Regular cardiac myocyte (primary cell): ENCODE results near the gene MYO19. TPM values are rescaled to one million over a fixed set of nuclear protein-coding genes. Genes with fewer than 3 reads are reported as not detected.

Source experiments
- total RNA-seq: library from RNA; depleted of rRNA; stranded (reverse); fragments of >200 nt; gene quantifications from 2 replicates; pipeline ENCODE4 v1.2.3, GENCODE V29; 2014

Gene MYO19, protein sequence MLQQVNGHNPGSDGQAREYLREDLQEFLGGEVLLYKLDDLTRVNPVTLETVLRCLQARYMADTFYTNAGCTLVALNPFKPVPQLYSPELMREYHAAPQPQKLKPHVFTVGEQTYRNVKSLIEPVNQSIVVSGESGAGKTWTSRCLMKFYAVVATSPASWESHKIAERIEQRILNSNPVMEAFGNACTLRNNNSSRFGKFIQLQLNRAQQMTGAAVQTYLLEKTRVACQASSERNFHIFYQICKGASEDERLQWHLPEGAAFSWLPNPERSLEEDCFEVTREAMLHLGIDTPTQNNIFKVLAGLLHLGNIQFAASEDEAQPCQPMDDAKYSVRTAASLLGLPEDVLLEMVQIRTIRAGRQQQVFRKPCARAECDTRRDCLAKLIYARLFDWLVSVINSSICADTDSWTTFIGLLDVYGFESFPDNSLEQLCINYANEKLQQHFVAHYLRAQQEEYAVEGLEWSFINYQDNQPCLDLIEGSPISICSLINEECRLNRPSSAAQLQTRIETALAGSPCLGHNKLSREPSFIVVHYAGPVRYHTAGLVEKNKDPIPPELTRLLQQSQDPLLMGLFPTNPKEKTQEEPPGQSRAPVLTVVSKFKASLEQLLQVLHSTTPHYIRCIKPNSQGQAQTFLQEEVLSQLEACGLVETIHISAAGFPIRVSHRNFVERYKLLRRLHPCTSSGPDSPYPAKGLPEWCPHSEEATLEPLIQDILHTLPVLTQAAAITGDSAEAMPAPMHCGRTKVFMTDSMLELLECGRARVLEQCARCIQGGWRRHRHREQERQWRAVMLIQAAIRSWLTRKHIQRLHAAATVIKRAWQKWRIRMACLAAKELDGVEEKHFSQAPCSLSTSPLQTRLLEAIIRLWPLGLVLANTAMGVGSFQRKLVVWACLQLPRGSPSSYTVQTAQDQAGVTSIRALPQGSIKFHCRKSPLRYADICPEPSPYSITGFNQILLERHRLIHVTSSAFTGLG
- 38.6 and 64.4 TPM in 2 replicates for total RNA-seq

DNA sequence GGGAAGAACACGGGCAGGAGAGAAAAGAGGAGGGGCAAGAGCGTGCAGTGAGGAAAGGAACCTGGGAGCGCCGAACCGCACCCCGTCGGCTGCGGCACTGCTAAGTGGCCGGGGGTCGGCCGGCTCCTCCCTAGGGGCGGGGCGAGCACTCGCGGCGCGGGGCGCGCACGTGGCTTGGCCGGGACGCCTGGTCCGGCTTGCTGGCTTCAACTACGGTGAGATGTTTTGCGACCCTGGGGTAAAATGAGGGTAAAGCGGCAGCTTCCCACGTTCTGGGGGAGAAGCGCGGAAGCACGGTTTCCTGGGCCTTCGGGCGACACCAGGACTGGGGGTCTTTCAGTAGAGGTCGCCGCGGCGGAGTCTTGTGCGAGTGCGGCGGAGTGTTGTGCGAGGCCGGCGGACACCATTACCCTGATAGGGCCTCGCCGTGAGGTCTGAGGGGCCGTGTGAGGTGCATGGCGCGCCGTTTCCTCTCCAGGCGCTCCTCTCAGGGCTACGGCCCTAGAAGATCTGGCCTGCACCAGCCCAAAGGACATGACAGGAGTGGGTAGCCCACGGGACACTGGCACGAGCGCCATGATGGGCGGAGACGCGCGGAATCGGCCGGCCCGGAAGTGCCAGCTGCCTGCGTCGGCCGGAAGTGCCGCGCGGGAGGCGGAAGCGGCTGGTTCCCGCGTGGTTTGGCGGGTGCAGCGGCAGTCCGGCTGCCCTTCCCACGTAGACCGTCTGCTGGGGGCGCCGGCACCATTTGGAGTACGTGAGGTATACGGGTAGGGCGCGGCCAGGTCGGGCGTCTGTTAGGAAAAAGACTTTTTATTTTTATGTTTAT, at the start of gene MYO19, which contains the start of gene PIGW:
Gene MYO19 (minus strand): TSS at position 29 of the 829 bp plus-strand sequence. CDS start 2,330 bp downstream, outside the sequence.
Gene PIGW (plus strand): TSS at position 148 of the 829 bp plus-strand sequence. CDS start 2,115 bp downstream, outside the sequence.

GRCh38 chr17:36544307-36545076, 9.8 kb upstream of the MYO19 start, which contains the start of gene GGNBP2:
TSS of gene GGNBP2 (plus strand) at chr17:36544919. CDS start at chr17:36545725, 806 bp downstream.

GRCh38 chr17:36486204-36487194, 48.2 kb downstream of the MYO19 start, which contains the start of gene ZNHIT3:
TSS of gene ZNHIT3 (plus strand) at chr17:36486681. CDS start at chr17:36486700, 19 bp downstream.

Other genes with a start within 250 kb of the MYO19 start
- not detected in 2 replicates for gene TBC1D3G, start 211.0 kb downstream of the MYO19 start, total RNA-seq
- not detected in 2 replicates for gene TBC1D3H, start 146.4 kb downstream of the MYO19 start, total RNA-seq
- 17.4 and 20.9 TPM in 2 replicates for gene ZNHIT3, start 48.2 kb downstream of the MYO19 start, total RNA-seq
- 3.7 and 12.3 TPM in 2 replicates for gene PIGW, start 119 bp upstream of the MYO19 start, total RNA-seq
- gene GGNBP2, start 10.1 kb upstream of the MYO19 start, total RNA-seq: 46.2 and 48.3 TPM in 2 replicates
- gene DHRS11, start 57.0 kb upstream of the MYO19 start, total RNA-seq: 4.2 and 9.2 TPM in 2 replicates
- gene MRM1, start 66.7 kb upstream of the MYO19 start, total RNA-seq: 6.5 and 7.9 TPM in 2 replicates